ENCODE results near the gene ITCH. TPM values are rescaled to one million over a fixed set of nuclear protein-coding genes. Genes with fewer than 3 reads are reported as not detected.
"Not testable (repeated sequence)": the region's sequence is repeated elsewhere in the genome, so short reads cannot be mapped to it uniquely, and the experiment has no call there.

Gene ITCH
- total RNA-seq, 4 donors from 2014 or later = 37.4 to 48.4 (median 43.4) TPM

DNA sequence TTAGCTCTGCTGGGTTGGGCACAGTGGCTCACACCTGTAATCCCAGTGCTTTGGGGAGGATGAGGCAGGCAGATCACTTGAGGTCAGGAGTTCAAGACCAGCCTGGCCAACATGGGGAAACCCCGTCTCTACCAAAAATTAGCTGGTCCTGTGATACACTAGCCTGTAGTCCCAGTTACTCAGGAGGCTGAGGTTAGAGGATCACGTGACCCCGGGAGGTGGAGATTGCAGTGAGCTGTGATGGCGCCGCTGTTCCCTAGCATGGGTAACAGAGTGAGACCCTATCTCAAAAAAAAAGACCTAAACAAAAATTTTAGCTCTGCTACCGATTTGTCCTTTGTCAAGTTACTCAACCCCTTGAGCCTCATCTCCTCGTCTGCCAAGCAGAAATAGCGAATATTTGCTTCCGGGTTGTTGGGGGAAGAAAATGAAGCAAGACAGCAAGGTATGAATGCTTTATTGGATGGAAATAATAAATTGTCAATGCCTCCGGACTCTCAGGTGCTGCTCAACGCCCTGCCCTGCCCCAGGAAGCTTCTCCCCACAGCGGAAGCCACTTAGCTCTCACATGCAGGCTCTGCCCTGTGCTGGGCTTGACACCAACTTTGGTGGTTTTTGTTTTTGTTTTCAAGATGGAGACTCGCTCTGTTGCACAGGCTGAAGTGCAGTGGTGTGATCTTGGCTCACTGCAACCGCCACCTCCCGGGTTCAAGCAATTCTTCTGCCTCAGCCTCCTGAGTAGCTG is 24.9 kb upstream of the ITCH start:
- peaks cover 12% of the 10 kb centered on the region for H3K4me1 ChIP-seq
- WGBS = 85% methylated on average over 15 of the region's 15 CpGs
- TF ChIP-seq, protein P1, sequence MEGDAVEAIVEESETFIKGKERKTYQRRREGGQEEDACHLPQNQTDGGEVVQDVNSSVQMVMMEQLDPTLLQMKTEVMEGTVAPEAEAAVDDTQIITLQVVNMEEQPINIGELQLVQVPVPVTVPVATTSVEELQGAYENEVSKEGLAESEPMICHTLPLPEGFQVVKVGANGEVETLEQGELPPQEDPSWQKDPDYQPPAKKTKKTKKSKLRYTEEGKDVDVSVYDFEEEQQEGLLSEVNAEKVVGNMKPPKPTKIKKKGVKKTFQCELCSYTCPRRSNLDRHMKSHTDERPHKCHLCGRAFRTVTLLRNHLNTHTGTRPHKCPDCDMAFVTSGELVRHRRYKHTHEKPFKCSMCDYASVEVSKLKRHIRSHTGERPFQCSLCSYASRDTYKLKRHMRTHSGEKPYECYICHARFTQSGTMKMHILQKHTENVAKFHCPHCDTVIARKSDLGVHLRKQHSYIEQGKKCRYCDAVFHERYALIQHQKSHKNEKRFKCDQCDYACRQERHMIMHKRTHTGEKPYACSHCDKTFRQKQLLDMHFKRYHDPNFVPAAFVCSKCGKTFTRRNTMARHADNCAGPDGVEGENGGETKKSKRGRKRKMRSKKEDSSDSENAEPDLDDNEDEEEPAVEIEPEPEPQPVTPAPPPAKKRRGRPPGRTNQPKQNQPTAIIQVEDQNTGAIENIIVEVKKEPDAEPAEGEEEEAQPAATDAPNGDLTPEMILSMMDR (IDR thresholded peaks at IDR 0.05) = no peak
- TF ChIP-seq EP300 (IDR thresholded peaks at IDR 0.05) (no peak), POLR2AphosphoS5 (IDR thresholded peaks at IDR 0.05) (no peak), POLR2A (IDR thresholded peaks at IDR 0.05) (no peak)

DNA sequence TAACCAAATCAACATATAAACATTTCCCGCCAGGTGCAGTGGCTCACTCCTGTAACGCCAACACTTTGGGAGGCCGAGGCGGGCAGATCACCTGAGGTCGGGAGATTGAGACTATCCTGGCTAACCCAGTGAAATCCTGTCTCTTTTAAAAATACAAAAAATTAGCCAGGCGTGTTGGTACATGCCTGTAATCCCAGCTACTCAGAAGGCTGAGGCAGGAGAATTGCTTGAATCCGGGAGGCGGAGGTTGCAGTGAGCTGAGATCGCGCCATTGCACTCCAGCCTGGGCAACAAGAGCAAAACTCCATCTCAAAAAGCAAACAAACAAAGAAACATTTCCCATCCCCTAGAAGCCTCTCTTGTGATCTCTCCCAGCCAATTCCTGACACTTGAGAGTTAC is 22.3 kb upstream of the ITCH start:
- not testable (repeated sequence) for H3K27me3 ChIP-seq; H3K36me3 ChIP-seq; H3K4me1 ChIP-seq; H3K27ac ChIP-seq; DNase-seq (ENCODE audit: low spot score in 2 of 2); H3K4me3 ChIP-seq; H3K9me3 ChIP-seq
- WGBS = 75% methylated on average over 10 of the region's 10 CpGs

More for the DNA sequence above, 24.9 kb upstream of the ITCH start:
- no peaks in the 10 kb centered on the region for H3K27me3 ChIP-seq
- no peaks in the 10 kb centered on the region for H3K36me3 ChIP-seq
- no peak for DNase-seq (ENCODE audit: low spot score in 2 of 2)
- no peak overlapping the region for H3K27ac ChIP-seq
- H3K9me3 ChIP-seq = no peaks in the 10 kb centered on the region
- no peak overlapping the region for H3K4me3 ChIP-seq

DNA sequence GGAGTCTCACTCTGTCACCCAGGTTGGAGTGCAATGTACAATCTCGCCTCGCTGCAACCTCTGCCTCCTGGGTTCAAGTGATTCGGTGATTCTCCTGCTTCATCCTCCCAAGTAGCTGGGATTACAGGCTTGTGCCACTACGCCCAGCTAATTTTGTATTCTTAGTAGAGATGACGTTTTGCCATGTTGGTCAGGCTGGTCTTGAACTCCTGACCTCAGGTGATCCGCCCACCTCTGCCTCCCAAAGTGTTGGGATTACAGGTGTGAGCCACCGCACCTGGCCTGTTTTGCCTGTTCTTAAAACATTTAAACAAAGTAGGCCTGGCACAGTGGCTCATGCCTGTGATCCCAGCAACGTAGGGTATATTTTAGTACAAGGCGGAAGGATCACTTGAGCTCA is 21.9 kb upstream of the ITCH start:
- not testable (repeated sequence) for H3K4me1 ChIP-seq
- WGBS = 96% methylated on average over 9 of the region's 9 CpGs

DNA sequence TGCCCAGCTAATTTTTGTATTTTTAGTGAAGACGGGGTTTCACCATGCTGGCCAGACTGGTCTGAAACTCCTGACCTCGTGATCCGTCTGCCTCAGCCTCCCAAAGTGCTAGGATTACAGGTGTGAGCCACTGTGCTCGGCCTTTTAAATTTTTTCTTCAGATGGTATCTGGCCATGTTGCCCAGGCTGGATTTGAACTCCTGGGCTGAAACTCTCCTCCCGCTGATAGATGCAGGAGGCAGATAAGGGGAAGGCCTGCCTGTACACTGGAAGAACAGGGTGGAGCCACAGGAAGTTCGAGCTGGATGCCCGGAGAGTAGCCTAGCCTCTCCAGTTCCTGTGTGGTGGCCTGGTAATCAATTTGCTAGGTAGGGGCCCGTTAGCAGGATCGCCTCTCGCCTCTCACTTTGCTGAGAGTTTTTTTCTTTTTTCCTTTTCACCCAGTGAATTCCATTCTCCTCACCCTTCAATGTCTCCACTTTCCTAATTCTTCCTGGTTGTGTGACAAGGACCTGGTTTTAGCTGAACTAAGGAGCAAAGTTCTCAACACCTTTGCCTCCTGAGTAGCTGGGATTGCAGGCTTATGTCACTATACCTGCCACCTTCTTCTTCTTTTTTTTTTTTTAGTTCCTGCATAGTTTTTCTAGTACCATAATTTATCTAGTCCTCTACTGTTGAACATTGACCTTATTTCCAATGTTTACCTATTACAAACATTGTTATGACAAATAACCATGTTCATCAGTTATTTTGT is 19.4 kb upstream of the ITCH start:
- no peaks in the 10 kb centered on the region for H3K4me1 ChIP-seq
- TF ChIP-seq EP300 (IDR thresholded peaks at IDR 0.05) (no peak), POLR2A (IDR thresholded peaks at IDR 0.05) (no peak), POLR2AphosphoS5 (IDR thresholded peaks at IDR 0.05) (no peak)
- TF ChIP-seq, protein P1 (IDR thresholded peaks at IDR 0.05) = no peak
- no peaks in the 10 kb centered on the region for H3K36me3 ChIP-seq
- H3K27ac ChIP-seq = no peak overlapping the region
- H3K9me3 ChIP-seq = no peaks in the 10 kb centered on the region
- DNase-seq (ENCODE audit: low spot score in 2 of 2) = no peak
- no peak overlapping the region for H3K4me3 ChIP-seq
- no peaks in the 10 kb centered on the region for H3K27me3 ChIP-seq
- 73% methylated on average over 10 of the region's 10 CpGs for WGBS

More for the DNA sequence above, 21.9 kb upstream of the ITCH start:
- not testable (repeated sequence) for H3K9me3 ChIP-seq; H3K36me3 ChIP-seq; H3K27me3 ChIP-seq; H3K4me3 ChIP-seq; DNase-seq (ENCODE audit: low spot score in 2 of 2); H3K27ac ChIP-seq

DNA sequence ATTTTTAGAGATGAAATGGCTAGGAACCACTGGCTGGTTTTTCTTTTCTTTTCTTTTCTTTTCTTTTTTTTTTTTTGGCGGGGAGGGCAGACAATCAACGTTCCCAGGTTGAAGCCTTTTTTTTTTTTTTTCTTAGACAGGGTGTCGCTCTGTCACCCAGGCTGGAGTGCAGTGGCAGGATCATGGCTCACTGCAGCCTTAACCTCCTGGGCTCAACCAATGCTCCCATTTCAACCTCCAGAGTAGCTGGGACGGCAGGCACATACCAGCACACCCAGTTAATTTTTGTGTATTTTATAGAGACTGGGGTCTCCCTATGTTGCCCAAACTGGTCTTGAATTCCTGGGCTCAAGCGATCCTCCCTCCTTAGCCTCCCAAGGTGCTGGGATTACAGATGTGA is 18.8 kb upstream of the ITCH start:
- Histone ChIP-seq H3K4me1 (no peaks in the 10 kb centered on the region), H3K27ac (no peak overlapping the region), H3K4me3 (no peak overlapping the region), H3K27me3 (no peaks in the 10 kb centered on the region), H3K9me3 (no peaks in the 10 kb centered on the region), H3K36me3 (no peaks in the 10 kb centered on the region)
- TF ChIP-seq EP300 (IDR thresholded peaks at IDR 0.05) = no peak
- TF ChIP-seq, protein P1 (IDR thresholded peaks at IDR 0.05) = no peak
- TF ChIP-seq POLR2A (IDR thresholded peaks at IDR 0.05) = no peak
- TF ChIP-seq POLR2AphosphoS5 (IDR thresholded peaks at IDR 0.05) = no peak
- 84% methylated on average over 5 of the region's 5 CpGs for WGBS
- no peak for DNase-seq (ENCODE audit: low spot score in 2 of 2)

DNA sequence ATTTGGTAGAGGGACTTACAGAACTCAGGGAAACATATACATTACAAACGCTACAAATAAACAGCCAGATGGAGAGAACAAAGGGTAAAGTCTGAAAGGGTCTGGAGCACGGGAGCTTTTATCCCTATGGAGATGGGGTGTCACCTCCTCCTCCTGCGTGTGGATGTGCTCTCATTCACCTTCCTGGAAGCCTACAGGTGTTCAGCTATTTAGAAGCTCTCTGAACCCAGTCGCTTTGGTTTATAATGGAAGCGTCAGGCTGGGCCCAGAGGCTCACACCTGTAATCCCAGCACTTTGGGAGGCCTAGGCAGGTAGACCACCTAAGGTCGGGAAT is 17.7 kb upstream of the ITCH start:
- Histone ChIP-seq H3K4me1 (no peaks in the 10 kb centered on the region), H3K4me3 (no peak overlapping the region), H3K27ac (no peak overlapping the region), H3K9me3 (no peaks in the 10 kb centered on the region), H3K36me3 (no peaks in the 10 kb centered on the region), H3K27me3 (no peaks in the 10 kb centered on the region)
- DNase-seq (ENCODE audit: low spot score in 2 of 2) = no peak
- 88% methylated on average over 6 of the region's 6 CpGs for WGBS
- no peak for TF ChIP-seq POLR2AphosphoS5 (IDR thresholded peaks at IDR 0.05)
- TF ChIP-seq, protein P1 (IDR thresholded peaks at IDR 0.05) = no peak
- no peak for TF ChIP-seq EP300 (IDR thresholded peaks at IDR 0.05)
- TF ChIP-seq POLR2A (IDR thresholded peaks at IDR 0.05) = no peak

DNA sequence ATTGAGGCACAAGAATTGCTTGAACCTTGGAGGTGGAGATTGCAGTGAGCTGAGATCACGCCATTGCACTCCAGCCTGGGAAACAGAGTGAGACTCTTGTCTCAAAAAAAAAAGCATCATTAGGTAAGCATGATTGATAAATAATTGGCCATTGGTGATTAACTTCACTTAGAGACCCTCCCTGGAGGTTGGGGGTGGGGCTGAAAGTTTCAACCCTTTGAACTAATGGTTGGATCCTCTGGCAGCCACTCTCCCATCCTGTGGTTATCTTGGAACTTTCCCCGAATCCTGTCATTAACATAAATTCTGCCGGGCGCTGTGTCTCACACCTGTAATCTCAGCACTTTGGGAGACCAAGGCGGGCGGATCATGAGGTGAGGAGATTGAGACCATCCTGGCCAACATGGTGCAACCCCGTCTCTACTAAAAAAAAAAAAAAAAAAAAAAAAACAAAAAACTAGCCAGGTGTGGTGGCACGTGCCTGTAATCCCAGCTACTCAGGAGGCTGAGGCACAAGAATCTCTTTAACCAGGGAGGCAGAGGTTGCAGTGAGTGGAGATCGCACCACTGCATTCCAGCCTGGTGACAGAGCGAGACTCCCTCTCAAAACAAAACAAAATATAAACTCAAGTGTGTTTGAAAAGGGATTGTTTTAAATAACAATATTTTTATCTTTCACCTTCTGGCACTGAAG is 17.1 kb upstream of the ITCH start:
- not testable (repeated sequence) for H3K36me3 ChIP-seq; H3K27me3 ChIP-seq; H3K9me3 ChIP-seq; H3K4me3 ChIP-seq; DNase-seq (ENCODE audit: low spot score in 2 of 2); H3K4me1 ChIP-seq; H3K27ac ChIP-seq
- 94% methylated on average over 5 of the region's 10 CpGs for WGBS

DNA sequence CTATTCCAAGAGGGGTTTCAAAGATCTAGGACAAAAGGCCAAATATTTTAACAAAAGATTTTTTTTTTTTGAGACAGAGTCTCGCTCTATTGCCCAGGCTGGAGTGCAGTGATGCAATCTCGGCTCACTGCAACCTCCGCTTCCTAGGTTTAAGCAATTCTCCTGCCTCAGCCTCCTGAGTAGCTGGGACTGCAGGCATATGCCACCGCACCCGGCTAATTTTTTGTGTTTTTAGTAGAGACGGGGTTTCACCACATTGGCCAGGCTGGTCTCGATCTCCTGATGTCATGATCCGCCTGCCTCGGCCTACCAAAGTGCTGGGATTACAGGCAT is 16.6 kb upstream of the ITCH start:
- H3K4me3 ChIP-seq = not testable (repeated sequence)

More for the DNA sequence above, 16.6 kb upstream of the ITCH start:
- not testable (repeated sequence) for H3K27ac ChIP-seq; DNase-seq (ENCODE audit: low spot score in 2 of 2); H3K27me3 ChIP-seq; H3K36me3 ChIP-seq; H3K9me3 ChIP-seq; H3K4me1 ChIP-seq
- 96% methylated on average over 9 of the region's 9 CpGs for WGBS
